ENCODE measurements around the gene TAAR1. TPM values are rescaled to one million over a fixed set of nuclear protein-coding genes. Genes with fewer than 3 reads are reported as not detected.

The TAAR1 gene
- total and polyA plus RNA-seq, 2 donors (not counting 3 experiments of a cell fraction or from before 2014, with no cell fraction given): not detected

- POLR2A ChIA-PET: no interaction called here
- Histone ChIP-seq H3K27me3 (ENCODE audit: control insufficient read depth in 2 of 2, insufficient read depth in 2 of 2, low read length in 2 of 2) (no peaks in the 10 kb centered on the region), H3K79me2 (ENCODE audit: control insufficient read depth, insufficient read depth, low read length) (no peaks in the 10 kb centered on the region), H3K36me3 (ENCODE audit: control insufficient read depth in 2 of 2, extremely low read depth in 1 of 2, insufficient read depth in 2 of 2, low read length in 2 of 2) (no peaks in the 10 kb centered on the region), H3K4me1 (ENCODE audit: control insufficient read depth, extremely low read depth, insufficient read depth, low read length) (no peaks in the 10 kb centered on the region), H3K9me3 (replicated peaks; ENCODE audit: control insufficient read depth, insufficient read depth, low read length) (no peaks in the 10 kb centered on the region), H3K4me2 (ENCODE audit: insufficient read depth, low read length) (no peak overlapping the region), H2AFZ (ENCODE audit: low read depth, low read length) (no peak overlapping the region), H4K20me1 (replicated peaks; ENCODE audit: control insufficient read depth, extremely low read depth, insufficient read depth, low read length) (no peaks in the 10 kb centered on the region), H3K4me3 (replicated peaks in 1 of 3; ENCODE audit: insufficient read depth in 1 of 3, low read depth in 1 of 3, low read length in 3 of 3) (no peak overlapping the region), H3K9ac (replicated peaks; ENCODE audit: extremely low read depth, insufficient read depth, low read length) (no peak overlapping the region), H3K27ac (ENCODE audit: insufficient read depth, low read depth, low read length) (no peak overlapping the region), H3K9me1 (replicated peaks; ENCODE audit: control insufficient read depth, extremely low read depth, insufficient read depth, low read length) (no peaks in the 10 kb centered on the region)
- no peak for FAIRE-seq
- dilution Hi-C loops (cut with MboI; ENCODE audit: extremely low pct_ligation_motif_present, low sequenced_read_pairs) (no loop called here), intact Hi-C loops (cut with micrococcal nuclease) (no loop called here)
- no peak for DNase-seq (ENCODE audit: low read depth, low spot score)
- TF ChIP-seq POLR2AphosphoS5 (IDR thresholded peaks at IDR 0.05; ENCODE audit: insufficient read depth, low read depth, low read length) (no peak), JUN (IDR thresholded peaks at IDR 0.05; ENCODE audit: borderline replicate concordance, insufficient read depth, insufficient read length, low read depth) (no peak), CTCF (IDR thresholded peaks at IDR 0.05; ENCODE audit: extremely low read depth in 1 of 2, insufficient read depth in 1 of 2, low read depth in 1 of 2, low read length in 2 of 2) (no peak), EZH2 (IDR thresholded peaks at IDR 0.05; ENCODE audit: borderline replicate concordance, low read depth, low read length, severe bottlenecking) (no peak), GATA2 (IDR thresholded peaks at IDR 0.05; ENCODE audit: insufficient read depth, insufficient read length, low read depth, low read length) (no peak), FOS (IDR thresholded peaks at IDR 0.05; ENCODE audit: borderline replicate concordance, insufficient read depth, low read length) (no peak), MYC (IDR thresholded peaks at IDR 0.05; ENCODE audit: low read depth, low read length) (no peak), MAX (IDR thresholded peaks at IDR 0.05; ENCODE audit: insufficient read depth, insufficient read length) (no peak), POLR2A (IDR thresholded peaks at IDR 0.05; ENCODE audit: low read depth, low read length) (no peak)
- CTCF ChIA-PET: no interaction called here
- BruUV-seq (replicated peaks): no TSS peak
Observed at GRCh38 chr6:132623106-132623845, 35.7 kb downstream of the TAAR1 start.
